Measurements from ENCODE around the gene FPGS.

DNA sequence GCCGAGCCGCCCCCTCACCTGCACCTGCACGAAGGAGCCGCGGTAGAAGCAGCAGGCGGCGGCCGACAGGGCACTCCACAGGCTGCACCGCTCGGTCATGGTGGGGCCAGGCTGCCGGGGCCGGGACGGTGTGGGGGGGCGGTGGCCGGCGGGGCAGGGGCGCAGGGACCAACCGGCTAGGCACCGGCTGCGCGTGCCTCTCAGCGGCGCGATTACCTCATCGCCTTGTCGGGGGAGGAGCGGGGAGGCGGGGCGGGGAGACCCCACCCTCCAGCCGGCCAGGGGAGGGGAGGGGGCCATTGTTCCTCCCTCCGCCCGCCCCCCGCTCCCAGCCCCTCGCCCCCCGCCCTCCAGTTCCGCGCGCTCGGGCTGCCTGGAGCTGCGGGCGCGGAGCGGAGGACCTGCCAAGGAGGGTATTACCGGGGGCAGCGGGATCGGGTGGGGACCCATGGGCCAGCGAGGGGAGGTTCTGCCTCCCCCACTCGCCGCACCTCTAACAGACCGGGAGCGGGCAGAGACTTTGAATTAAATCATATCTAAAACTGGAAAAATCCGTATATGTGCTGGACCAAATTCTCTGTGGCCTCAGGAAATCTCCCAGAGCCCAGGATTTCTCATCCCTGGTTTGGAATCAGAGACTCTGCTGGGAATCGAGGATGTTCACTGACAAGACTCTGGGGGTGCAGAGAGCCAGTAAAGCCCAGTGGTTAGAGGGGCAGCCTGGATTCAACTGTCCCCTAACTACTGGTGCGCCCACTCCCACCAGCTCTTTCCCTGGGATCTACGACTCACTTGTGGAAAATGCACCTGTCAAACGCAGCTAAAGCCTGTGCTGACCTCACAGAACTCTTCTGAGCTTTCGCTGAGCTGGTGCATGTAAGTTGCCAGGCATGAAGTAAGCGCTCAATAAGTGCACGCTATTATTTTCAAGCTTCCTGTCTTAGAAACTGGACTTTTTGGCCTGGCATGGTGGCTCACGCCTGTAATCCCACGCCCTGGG, 47.3 kb upstream of the FPGS start:
- TF ChIP-seq, protein P1, sequence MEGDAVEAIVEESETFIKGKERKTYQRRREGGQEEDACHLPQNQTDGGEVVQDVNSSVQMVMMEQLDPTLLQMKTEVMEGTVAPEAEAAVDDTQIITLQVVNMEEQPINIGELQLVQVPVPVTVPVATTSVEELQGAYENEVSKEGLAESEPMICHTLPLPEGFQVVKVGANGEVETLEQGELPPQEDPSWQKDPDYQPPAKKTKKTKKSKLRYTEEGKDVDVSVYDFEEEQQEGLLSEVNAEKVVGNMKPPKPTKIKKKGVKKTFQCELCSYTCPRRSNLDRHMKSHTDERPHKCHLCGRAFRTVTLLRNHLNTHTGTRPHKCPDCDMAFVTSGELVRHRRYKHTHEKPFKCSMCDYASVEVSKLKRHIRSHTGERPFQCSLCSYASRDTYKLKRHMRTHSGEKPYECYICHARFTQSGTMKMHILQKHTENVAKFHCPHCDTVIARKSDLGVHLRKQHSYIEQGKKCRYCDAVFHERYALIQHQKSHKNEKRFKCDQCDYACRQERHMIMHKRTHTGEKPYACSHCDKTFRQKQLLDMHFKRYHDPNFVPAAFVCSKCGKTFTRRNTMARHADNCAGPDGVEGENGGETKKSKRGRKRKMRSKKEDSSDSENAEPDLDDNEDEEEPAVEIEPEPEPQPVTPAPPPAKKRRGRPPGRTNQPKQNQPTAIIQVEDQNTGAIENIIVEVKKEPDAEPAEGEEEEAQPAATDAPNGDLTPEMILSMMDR (IDR thresholded peaks at IDR 0.05; ENCODE audit: low read length), result no peak
- no peak for TF ChIP-seq EZH2 (IDR thresholded peaks at IDR 0.05; ENCODE audit: borderline replicate concordance, low read length)
